Stimulated activated CD4-positive, alpha-beta T cell treated with anti-CD3 and anti-CD28 coated beads, TNF-alpha, amount 100 ng/mL, for 4 hours (primary cell): ENCODE data around the gene REC8.
"Not testable (repeated sequence)": the region's sequence is repeated elsewhere in the genome, so short reads cannot be mapped to it uniquely, and the experiment has no call there.

ENCODE experiments used
- DNase-seq, 3 experiments: peaks; one replicate each; pipeline ENCODE4 v3.0.0-alpha.2; 2020; ENCODE audit warnings: low read depth in 3 of 3

The REC8 gene

GRCh38 chr14:24203249-24203886 lies 31.5 kb downstream of the REC8 start:
- DNase-seq, result not testable (repeated sequence)

GRCh38 chr14:24204163-24205146 lies 32.6 kb downstream of the REC8 start:
- no peak for DNase-seq

DNA sequence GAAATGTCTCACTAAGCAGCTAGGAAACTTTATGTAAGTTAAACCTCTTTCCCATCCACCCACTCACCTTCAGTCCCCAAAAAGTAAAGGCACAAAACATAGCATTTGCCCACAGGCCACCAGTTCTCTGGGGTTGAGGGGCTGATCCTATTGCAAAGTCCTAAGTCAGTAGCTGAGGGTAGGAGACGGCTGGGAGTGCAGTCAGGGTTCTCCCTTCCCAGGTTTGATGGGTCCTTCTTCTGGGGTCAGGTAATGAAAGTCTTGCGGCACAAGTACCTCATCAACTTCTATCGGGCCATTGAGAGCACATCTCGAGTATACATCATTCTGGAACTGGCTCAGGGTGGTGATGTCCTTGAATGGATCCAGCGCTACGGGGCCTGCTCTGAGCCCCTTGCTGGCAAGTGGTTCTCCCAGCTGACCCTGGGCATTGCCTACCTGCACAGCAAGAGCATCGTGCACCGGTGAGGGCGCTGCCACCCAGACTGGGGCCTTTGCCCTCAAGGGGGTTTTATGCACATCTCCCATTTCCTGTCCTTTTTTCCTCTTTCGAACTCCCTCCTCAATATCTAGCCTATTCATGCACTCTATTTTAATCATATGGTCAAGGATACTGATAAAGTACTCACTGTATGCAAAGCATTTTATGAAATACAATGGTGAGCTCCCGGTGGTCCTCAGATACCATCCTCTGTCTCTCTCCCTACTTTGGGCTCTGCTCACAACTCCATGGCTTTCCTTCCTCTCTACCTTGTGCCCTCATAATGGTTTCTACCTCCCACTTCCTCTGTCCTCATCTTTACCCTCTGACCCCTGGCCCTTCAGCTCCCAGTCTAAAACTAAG lies 34.6 kb downstream of the REC8 start:
- no peak for DNase-seq

DNA sequence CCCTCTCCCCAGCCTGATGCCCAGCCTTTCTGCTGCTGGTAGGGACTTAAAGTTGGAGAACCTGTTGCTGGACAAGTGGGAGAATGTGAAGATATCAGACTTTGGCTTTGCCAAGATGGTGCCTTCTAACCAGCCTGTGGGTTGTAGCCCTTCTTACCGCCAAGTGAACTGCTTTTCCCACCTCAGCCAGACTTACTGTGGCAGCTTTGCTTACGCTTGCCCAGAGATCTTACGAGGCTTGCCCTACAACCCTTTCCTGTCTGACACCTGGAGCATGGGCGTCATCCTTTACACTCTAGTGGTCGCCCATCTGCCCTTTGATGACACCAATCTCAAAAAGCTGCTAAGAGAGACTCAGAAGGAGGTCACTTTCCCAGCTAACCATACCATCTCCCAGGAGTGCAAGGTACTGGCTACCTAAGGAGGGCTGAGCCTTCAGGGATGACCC lies 35.2 kb downstream of the REC8 start:
- DNase-seq, result no peak

- DNase-seq, result no peak
These were observed 35.7 kb downstream of the REC8 start for GRCh38 chr14:24207625-24208024.

GRCh38 chr14:24211311-24211710 lies 39.4 kb downstream of the REC8 start:
- DNase-seq, result no peak

- peak; percentile 85 to 93 (median 87) for DNase-seq
These were observed 41.3 kb downstream of the REC8 start, which contains the start of gene CHMP4A for GRCh38 chr14:24212924-24213865. Gene CHMP4A (minus strand): TSS chr14:24213488. CDS start chr14:24213439, 49 bp downstream.

- DNase-seq, result no peak
These were observed 42.2 kb downstream of the REC8 start for GRCh38 chr14:24213866-24214662.

DNA sequence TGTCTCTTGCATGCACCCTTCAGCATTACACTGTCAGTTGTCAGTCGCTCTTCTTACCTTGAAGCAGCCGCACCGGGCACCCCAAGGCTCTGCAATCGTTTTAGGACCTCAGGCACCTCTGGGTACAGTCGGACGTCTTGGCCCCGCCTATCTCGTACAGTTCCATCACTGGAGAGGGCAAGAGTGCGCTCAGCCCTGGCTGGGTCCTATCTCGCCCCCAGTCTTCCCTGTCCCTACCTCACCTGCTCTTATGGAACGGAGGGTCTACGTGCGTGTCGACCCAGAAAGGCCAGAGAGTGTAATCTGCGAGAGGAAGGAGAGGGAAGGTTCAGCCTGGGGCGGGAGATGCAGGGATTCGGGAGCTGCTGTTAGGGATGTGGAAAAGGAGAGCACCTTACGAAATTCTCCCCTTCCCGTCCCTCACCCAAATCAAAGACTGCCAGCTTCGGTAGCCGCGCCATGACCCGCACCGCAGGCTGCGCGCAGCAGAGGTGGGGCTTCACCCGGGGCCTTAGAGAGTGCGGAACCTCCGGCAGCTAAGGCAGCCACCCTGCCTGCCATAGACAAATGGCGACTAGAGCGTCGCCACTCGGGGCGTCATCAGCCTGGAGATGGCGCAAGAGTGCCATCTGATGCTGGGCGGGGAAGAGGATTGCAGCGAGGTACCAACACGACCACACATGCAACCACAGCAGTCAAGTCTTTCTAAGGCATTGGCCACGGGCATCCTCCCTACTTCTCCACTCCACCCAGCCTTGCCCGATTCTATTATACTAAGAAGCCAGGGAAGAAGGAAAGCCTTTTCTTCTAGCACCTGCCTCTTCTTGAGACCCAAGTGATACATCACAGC lies 43.8 kb downstream of the REC8 start, which contains the start of gene MDP1:
Gene MDP1, minus strand, starts transcription at position 572 of the 850 bp plus-strand sequence. Its CDS starts 111 bp downstream, at position 461.
- DNase-seq, result peak; percentile 70 to 74 (median 73)

DNA sequence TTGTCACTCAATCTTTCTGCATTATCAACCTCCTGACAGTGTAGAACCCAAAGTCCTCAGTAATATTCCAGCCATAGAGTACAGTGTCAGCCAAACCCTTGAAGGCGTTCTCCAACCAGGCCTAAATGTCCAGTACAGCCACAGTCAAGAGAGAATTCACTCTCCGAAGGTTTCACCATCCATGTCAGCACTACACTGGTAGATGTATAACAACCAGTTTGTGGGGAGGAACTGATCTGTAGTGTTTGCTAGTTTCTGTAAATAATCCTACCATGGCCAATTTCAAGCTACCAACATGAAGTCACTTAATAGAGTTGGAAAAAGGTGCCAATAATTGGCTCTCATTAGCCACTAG lies 44.4 kb downstream of the REC8 start:
- DNase-seq, result no peak

DNA sequence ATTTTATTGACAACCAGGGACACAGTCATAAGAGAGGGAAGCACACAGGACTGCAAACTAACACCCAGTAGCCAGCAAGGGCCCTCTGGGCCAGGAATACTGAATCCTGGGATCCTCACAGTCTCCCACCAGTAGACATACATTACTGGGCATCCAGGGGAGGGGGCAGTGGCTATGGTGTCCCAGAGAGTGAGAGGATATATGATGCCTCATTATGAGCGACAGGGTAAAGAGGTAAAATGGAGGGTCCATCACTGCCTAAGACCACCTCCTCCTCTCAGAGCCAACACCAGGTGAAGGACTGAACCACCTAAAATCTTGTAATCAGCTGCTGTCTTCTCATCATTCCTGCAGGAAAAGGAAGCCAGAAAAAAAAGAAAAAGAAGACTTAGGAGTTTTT lies 45.0 kb downstream of the REC8 start:
- not testable (repeated sequence) for DNase-seq

- no peak for DNase-seq
These were observed 47.2 kb downstream of the REC8 start for GRCh38 chr14:24219080-24219479.

GRCh38 chr14:24219521-24219920 lies 47.6 kb downstream of the REC8 start:
- no peak for DNase-seq

DNA sequence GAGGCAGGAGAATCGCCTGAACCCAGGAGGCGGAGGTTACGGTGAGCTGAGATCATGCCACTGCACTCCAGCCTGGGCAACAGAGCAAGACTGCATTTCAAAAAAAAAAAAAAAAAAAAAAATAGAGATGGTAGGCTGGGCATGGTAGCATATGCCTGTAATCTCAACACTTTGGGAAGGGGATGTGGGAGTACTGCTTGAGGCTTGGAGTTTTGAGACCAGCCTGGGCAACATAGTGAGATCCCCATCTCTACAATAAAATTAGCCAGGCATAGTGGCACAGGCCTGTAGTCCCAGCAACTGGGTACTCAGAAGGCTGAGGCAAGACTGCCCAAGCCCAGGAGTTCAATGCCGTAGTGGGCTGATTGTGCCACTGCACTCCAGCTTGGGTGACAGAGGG lies 51.1 kb downstream of the REC8 start:
- DNase-seq, result not testable (repeated sequence)

DNA sequence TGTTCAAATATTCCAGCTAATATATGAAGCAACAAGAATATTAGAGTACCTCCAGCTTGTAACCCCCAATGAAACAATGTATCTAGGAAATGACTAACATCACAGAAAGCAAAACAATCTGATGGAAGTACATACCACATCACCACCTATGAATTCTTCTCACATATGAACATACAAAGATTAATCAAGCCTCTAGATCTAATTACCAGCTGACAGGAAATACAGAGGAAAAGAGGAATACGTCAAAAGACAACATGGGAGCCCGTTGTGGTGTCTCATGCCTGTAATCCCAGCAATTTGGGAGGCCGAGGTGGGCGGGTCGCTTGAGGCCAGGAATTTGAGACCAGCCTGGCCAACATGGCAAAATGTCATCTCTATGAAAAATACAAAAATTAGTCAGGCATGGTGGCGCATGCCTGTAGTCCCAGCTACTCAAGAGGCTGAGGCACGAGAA lies 52.8 kb downstream of the REC8 start:
- no peak for DNase-seq

GRCh38 chr14:24226473-24226872 lies 54.6 kb downstream of the REC8 start:
- DNase-seq, result no peak

- DNase-seq, result no peak
These were observed 57.0 kb downstream of the REC8 start for GRCh38 chr14:24228902-24229301.
